Stimulated activated CD4-positive, alpha-beta T cell treated with anti-CD3 and anti-CD28 coated beads, TNF-alpha, amount 100 ng/mL, for 48 hours (primary cell): ENCODE results near the gene FUT6.
"Not testable (repeated sequence)": the region's sequence is repeated elsewhere in the genome, so short reads cannot be mapped to it uniquely, and the experiment has no call there.

ENCODE experiments used
- DNase-seq, 3 donors: peaks; one replicate each; pipeline ENCODE4 v3.0.0-alpha.2; 2020; ENCODE audit warnings: low read depth in 3 of 3

The FUT6 gene, protein sequence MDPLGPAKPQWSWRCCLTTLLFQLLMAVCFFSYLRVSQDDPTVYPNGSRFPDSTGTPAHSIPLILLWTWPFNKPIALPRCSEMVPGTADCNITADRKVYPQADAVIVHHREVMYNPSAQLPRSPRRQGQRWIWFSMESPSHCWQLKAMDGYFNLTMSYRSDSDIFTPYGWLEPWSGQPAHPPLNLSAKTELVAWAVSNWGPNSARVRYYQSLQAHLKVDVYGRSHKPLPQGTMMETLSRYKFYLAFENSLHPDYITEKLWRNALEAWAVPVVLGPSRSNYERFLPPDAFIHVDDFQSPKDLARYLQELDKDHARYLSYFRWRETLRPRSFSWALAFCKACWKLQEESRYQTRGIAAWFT

DNA sequence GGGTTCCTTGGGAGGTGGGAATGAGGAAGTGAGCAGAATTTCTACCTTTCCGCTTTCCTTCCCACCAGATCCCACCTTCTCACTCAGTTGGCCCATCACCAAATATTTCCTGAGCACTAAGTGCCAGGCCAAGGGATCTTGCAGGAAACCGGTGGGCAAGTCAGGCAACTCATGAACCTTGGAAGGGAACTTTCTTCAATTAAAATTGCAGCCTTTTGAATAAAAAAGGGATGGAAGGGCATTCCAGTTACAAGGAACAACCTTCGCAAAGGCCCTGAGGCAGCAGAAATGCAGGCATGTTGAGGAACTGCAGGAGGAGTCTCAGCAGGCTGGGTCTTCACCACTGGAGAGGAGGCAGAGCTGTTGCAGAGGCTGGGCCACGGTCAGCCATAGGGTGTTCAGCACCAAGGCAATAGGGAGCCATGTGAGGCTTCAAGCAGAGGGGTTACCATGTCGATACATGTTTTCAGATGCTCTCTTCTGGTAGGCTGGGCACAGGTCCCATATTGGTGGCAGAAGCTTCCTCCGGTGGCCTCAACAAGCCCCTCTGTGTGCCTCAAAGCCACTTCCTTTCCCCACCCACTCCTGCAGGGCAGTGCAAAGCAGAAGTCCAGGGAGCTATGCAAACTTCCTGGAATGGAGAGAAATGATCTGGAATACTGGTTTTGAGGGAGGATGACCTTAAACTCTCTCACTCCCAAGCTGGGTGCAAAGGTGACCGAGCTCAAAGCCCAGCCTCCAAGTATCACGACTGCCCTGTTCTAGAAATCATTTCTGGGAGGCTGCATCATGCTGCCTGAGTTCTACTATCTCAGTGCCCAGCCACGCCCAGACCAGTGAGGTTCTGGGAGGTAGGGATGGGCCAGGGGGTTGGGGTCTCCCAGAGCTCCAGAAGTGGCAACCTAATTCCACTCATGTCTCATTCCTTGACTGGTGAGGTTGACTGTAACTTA is at the start of gene FUT6:
TSS of gene FUT6 (minus strand) at position 638 of the 953 bp plus-strand sequence. CDS start 7,135 bp downstream, outside the sequence.
- no peak for DNase-seq

DNA sequence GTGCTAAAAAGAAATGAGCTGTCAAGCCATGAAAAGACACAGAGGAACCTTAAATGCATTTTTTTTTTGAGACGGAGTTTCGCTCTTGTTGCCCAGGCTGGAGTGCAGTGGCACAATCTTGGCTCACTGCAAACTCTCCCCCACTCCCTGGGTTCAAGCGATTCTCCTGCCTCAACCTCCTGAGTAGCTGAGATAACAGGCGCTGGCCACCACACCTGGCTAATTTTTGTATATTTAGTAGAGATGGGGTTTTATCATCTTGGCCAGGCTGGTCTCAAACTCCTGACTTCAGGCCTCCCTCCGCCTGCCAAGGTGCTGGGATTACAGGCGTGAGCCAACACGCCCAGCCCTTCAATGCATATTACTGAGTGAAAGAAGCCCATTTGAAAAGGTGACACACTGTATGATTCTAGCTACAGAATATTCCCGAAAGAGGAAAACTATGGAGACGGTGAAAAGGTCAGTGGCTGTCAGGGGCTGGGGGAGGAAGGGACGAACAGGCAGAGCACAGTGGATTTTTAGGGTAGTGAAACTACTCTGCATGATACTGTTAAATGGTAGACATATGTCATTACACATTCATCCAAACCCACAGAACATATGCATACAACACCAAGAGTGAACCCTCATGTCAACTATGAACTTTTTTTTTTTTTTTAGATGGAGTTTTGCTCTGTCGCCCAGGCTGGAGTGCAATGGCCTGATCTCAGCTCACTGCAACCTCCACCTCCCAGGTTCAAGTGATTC is 44.7 kb upstream of the FUT6 start:
- DNase-seq = not testable (repeated sequence)

DNA sequence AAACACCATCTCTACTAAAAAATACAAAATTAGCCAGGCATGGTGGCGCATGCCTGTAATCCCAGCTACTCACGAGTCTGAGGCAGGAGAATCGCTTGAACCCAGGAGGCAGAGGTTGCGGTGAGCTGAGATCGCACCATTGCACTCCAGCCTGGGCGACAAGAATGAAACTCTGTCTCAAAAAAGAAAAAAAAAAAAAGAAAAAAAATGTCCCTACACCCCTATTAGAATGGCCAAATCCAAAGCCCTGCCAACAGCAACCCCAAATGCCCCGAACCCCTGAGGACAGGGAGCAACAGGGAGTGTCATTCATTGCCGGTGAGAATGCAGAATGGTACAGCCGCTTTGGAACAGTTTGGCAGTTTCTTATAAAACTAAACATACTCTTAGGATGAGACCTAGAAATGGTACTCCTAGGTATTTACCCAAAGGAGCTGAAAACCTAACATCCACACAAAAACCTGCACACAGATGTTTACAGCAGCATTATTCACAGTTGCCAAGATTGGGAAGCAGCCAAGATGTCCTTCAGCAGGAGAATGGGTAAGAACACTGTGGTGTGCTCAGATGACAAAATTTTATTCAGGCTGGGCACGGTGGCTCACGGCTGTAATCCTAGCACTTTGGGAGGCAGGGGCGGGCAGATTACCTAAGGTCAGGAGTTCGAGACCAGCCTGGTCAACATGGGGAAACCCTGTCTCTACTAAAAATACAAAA is 43.8 kb upstream of the FUT6 start:
- not testable (repeated sequence) for DNase-seq

DNA sequence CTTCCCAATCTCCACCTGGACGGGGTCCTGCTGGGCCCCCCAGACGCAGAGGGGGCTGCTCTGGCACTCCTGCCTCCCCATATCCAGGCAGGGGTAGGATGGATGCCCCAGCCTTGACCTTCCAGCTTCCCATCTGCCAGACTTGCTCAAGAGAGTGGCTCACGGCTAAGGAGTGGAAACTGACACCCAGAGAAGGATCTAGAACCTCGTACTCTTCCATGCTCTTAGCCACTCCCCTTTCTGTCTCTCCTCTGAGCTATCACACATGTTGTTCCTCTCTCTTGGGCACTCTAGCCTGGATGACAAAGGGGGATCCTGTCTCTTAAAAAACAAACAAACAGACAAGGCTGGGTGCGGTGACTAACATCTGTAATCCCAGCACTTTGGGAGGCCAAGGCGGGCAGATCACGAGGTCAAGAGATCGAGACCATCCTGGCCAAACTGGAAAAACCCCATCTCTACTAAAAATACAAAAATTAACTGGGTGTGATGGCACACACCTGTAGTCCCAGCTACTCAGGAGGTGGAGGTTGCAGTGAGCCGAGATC is 43.0 kb upstream of the FUT6 start:
- no peak for DNase-seq

DNA sequence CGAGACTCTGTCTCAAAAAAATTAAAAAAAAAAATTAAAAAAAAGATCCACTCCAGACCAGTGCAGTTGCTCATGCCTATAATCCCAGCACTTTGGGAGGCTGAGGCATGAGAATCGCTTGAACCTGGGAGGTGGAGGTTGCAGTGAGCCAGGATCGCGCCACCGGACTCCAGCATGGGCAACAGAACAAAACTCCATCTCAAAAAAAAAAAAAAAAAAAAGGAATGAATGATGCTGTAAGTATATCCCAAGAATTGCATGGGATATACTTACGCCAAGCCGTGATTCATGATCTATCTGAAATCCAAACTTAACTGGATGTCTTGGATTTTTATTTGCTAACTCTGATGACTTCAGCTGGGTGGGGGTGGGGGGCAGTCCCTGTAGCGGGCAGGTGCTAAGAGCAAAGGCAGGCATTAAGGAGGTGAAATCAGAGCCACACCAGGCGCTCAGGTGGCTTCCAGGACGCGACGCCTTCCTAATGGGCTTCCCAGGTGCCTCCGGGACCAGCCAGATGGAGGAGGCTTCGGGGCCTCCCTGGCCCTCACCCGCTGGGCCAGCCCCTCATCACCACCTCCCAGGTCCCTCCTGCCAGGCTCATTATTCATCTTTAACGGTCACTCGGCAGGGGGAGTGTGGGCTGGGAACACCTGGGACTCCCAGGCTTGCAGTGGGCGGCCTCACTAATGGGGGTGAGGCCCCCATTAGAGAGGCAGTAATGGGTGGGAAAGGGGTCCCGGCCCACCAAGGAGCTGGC is 42.2 kb upstream of the FUT6 start:
- DNase-seq = no peak

DNA sequence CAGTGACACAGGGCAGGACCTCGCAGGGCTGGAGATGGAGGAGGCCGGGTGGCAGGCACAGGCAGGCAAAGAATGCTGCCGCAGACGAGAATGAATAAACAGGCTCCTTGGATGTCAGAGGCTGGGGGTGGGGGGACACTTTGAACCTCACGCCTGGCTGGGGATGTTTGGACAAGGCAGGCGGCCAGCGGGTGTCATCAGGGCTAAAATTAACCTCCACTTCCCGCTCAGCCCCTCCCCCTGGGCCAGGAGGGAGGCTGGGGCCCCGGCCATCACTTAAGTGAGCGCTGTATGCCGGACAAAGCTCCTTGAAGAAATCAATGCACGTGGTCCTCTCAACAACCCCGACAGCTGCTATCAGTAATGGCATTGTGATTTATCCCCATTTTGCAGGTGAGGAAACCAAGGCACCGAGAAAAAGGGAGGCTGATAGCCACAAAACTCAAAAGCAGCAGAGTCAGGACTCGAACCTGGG is 41.1 kb upstream of the FUT6 start:
- no peak for DNase-seq

DNA sequence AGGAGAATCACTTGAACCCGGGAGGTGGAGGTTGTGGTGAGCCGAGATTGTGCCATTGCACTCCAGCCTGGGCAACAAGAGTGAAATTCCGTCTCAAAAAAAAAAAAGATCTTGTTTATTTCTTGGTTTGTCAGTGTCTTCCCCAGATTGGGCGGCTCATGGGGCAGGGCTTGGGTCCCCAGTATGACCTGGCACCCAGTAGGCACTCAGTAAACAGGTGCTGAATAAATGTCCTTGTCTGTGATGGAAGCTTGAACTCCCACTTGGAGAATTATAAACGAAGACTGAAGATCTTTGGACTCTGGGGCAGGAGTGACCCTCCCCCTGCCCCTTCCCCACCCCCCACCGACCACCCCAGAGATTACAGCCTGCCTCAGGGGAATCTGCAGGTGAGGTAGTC is 40.7 kb upstream of the FUT6 start:
- DNase-seq = no peak

DNA sequence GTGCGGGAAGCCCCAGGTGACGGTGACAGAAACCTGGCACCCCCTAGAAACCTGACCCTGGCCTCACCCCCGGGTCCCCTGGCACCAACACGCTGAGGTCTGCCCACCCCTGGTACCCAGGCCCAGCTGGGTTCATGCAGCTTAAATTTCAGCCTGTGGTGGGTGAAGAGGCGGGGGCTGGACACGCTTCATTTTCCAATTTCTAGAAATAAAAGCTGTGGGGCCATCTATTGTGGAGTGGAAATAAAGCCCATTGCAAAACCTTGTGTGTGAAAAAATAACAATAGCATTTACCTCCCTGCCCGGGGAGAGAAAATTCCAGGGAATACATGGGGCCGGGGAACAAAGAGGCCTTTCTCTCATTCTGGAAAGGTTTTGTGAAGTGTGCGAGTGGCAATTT is 38.4 kb upstream of the FUT6 start:
- DNase-seq = no peak

DNA sequence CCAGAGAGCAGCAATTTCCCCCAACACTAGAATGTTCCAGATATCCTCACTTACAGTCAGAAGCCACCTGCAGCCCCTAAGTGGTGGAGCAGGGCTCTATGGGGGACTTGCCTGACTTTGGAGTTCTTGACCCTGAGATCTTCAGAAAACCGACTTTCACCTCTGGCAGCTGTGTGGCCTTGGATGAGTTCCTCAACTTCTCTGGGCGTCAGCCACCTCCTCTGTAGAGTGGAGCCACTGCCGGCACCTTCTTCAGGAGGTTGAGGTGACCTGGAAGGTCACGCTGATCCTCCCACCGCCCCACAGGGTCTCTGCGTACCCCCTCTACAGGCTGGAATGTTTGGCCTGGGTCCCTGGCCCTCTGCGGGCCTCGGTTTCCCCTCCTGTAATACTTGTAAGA is 37.9 kb upstream of the FUT6 start:
- DNase-seq = no peak

DNA sequence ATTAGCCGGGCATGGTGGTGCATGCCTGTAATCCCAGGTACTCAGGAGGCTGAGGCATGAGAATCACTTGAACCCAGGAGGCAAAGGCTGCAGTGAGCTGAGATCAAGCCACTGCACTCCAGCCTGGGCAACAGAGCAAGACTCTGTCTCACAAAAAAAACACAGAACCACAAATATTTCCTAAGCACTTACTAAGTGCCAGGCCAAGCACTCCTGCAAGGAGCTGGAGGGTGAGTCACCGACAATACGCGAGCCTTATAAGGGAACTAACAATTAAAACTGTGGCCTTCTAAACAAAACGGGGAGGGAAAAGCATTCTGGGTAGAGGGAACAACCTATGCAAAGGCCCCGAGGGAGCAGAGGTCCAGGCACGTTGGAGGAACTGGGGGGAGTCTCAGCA is 35.0 kb upstream of the FUT6 start:
- not testable (repeated sequence) for DNase-seq

DNA sequence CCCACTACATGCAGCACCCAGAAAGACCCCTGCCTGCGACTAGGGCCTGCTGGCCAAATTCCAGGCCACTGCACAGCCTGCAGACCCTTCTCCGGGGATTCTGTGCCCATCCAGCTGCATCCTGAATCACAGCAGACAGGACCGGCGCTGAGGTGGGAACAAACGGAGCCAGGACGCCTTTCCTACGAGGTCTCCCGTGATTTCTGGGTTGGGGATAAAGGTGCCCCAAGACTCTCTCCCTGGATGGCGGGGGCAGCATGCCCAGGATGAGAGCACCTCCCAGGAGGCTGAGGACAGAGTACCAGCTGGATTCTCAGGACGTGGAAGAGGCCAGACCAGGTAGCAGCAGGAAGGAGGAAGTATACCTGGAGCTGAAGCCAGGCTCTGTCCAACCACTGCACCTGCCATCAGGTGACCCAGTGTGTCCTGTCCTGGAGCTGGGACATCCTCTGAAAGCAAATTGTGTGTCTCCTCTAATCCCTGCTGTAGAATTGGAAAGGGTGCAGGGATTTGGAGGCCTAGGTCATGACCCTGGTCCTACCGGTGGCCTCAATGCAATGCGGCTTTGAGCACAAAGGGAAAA is 34.2 kb upstream of the FUT6 start:
- no peak for DNase-seq

DNA sequence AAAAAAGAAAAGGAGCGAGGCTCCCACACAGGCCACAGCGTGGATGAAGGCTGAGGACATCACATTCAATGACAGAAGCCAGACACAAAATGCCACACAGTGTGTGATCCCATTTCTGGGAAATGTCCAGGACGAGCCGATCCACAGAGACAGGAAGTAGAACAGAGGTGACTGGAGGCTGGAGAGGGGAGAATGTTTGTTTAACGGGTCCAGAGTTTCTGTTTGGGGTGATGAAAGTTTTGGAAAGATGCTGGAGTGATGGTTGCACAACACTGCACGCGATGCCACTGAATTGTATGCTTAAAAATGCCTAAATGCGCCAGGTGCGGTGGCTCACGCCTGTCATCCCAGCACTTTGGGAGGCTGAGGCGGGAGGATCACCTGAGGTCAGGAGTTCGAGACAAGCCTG is 31.5 kb upstream of the FUT6 start:
- DNase-seq = no peak

DNA sequence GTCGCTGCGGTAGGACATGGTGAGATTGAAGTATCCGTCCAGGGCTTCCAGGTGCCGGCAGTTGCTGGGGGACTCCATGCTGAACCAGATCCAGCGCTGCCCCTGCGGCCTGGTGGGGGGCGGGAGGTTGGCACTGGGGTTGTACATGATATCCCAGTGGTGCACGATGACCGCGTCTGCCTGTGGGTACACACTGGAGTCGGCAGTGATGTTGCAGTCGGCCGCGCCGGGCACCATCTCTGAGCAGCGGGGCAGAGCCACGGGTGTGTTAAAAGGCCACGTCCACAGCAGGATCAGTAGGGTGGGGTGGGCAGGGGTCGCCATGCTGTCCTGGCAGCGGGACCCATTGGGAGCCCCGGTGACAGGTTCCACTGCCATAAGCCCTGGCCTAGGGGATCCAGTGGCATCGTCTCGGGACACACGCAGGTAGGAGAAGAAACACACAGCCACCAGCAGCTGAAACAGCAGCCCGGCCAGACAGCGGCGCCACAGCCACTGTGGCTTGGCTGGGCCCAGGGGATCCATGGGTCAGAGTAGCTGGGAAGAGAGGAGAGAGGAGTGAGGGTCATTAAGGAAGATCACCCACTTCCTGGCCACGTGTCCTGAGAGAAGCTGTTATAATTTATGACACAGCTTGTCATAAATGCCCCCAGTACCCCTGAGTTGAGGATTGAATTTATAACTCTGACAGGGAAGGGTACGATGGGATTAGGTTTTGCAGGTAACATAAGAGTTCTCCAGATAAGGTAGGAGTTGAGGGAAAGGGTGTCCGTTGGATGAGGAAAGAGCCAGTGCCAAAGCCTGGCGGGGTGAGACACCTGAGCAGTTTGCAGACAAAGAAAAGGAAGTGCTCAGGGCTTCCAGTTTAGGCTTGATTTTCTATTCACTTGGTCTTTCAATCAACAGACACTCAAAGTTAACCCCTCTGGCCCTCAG is 28.0 kb upstream of the FUT6 start:
- no peak for DNase-seq

DNA sequence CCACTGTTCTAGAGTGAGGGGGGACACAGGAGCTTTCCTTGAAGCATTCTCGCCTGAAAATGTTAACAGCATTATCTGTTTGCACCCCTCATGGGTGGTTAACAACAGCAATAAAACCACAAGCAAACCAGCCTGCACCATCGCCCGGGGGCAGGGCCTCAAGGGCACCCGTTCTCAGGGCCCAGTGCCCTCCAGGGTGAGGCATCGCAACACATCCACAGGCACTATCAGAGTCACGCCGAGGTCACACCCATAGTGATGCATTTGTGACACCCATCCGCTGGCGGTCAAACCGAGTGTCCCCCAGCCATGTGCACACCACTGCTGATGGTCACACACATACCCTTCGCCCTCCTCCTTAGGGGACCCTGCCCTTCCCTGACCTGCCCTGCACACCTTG is 26.3 kb upstream of the FUT6 start:
- DNase-seq = no peak

DNA sequence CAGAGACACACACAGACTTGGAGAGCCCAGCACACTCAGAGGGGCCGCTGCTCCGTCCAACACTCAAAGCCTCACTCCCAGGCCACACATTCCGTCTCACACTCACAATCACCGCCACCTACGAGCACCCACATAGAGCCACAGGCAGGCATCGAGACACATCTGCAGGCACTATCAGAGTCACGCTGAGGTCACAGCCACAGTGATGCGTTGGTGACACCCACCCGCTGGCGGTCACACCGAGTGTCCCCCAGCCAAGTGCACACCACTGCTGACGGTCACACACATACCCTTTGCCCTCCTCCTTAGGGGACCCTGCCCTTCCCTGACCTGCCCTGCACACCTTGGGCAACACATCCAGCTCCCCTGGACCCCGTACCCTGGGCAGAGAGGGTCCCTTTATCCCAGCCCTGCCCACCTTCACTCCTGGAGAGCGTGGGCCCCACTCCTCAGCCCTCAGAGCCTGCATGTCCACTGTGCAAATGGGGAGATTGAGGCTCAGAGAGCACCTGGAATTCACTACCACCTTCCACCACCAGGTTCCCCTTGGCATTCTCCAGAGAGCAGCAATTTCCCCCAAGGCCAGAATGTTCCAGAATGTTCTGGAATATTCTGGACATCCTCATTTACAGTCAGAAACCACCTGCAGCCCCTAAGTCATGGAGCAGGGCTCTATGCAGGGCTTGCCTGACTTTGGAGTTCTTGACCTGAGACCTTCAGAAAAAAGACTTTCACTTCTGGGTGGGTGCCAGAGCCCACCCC is 25.4 kb upstream of the FUT6 start:
- no peak for DNase-seq

DNA sequence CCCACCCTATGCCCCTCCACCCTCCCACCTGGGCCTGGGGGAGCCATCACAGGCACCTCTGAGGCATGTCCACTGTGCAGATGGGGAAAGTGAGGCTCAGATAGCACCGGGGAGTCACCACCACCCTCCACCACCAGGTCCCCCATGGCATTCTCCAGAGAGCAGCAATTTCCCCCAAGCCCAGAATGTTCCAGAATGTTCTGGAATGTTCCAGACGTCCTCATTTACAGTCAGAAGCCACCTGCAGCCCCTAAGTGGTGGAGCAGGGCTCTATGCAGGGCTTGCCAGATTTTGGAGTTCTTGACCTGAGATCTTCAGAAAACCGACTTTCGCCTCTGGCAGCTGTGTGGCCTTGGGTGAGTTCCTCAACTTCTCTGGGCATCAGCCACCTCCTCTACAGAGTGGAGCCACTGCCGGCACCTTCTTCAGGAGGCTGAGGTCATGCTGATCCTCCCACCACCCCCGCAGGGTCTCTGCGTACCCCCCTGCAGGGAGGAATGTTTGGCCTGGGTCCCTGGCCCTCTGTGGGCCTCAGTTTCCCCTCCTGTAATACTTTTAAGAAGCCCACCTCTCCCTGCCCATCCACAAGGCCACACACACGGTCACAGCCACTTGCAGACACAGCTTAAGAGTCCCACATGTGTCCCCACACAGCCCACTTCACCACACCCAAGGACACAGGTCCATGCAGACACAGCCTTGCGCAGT is 24.7 kb upstream of the FUT6 start:
- no peak for DNase-seq

DNA sequence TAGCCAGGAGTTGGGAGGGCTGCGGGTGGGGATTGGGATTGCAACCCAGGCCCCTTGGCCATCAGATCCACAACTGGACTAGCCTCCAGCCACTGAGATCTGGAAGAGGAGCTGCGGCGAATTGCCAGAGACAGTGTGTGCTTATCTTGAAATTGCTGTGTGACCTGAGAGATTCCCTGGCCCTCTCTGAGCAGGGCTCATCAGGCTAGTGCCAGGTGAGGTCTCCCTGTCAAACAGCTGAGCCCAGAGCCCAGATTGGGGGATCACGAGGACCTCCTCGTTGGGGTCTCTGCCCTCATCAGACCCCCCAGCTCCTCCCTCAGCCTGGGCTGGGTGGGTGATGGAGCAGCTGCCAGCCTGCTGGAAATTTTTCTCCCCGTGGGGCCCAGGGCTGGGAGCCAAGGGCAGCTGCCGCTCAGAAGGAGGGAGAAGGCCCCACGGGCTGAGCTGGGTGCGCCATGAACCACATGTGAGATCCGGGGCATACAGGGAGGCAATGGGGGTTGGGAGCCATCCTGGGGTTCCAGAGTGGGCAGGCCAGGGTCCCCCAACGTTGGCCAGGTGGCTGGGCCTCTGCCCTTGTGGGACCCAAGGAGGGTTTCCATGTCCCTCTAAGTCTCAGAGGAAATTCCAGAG is 23.6 kb upstream of the FUT6 start:
- no peak for DNase-seq
